NCI-H1930 (cell line): Measurements from ENCODE around the gene CYP2A7.
"Not testable (repeated sequence)": the region's sequence is repeated elsewhere in the genome, so short reads cannot be mapped to it uniquely, and the experiment has no call there.

ENCODE experiments used
- DNase-seq, 2 experiments: peaks; one replicate each; lab custom pipeline; 2025; lab: John Stamatoyannopoulos, UW

CYP2A7 gene, protein sequence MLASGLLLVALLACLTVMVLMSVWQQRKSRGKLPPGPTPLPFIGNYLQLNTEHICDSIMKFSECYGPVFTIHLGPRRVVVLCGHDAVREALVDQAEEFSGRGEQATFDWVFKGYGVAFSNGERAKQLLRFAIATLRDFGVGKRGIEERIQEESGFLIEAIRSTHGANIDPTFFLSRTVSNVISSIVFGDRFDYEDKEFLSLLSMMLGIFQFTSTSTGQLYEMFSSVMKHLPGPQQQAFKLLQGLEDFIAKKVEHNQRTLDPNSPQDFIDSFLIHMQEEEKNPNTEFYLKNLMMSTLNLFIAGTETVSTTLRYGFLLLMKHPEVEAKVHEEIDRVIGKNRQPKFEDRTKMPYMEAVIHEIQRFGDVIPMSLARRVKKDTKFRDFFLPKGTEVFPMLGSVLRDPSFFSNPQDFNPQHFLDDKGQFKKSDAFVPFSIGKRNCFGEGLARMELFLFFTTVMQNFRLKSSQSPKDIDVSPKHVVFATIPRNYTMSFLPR

GRCh38 chr19:40882062-40882461, at the start of gene CYP2A7:
CYP2A7 (minus strand) TSS chr19:40882231; CDS start chr19:40882210, 21 bp downstream.
- DNase-seq, result not testable (repeated sequence)

DNA sequence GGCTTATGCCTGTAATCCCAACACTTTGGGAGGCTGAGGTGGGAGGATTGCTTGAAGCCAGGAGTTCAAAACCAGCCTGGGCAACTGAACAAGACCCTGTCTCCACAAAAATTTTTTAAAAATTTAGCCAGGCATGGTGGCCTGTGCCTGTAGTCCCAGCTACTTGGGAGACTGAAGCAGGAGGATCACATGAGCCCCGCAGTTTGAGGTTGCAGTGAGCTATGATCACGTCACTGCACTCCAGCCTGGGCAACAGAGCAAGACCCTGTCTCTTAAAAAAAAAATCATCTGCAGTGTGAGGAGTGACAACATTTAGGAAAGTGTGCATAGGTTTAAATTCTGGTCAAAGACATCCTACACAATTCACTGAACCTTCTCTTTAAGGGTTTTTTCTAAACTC, 48.8 kb upstream of the CYP2A7 start:
- DNase-seq, result not testable (repeated sequence)

DNA sequence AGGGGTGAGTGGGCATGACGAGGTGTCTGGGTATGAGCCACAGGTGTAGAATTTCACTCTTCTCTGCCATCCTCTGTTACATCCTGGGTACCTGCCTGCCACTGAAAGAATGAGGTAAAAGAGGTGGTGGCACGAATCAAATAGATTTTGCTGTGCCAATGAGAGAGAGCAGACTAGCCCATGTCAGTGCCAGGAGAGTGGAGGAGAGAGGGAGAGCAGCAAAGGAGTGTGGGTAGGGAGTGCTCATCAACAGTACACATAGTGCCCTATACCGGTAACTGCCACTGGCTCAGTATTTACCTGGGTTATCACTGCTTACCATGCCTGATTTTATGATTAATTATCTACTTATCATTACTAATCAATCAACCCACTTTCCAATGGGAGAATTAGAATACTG, 47.9 kb upstream of the CYP2A7 start:
- not testable (repeated sequence) for DNase-seq

DNA sequence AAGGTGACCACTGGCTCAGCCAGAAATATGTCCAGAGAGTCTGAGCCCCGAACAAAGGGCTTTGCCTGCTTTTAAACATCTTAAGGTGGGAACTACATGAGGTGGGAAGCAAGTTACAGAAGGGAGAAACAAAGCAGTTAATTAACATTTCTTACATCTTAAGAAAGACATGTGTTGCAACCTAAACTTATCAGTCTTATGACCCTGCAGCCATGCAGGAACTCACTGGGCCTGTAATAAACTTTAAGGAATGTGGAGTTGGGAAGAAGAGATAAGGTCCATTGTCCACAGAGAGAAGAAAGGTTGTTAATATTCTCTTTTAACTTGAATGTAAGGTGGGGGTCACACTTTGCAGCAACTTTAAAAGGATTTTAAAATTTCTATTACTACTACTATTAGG, 46.8 kb upstream of the CYP2A7 start:
- no peak for DNase-seq

GRCh38 chr19:40927567-40927966, 45.5 kb upstream of the CYP2A7 start:
- no peak for DNase-seq

- DNase-seq, result not testable (repeated sequence)
Observed at GRCh38 chr19:40926276-40926675, 44.2 kb upstream of the CYP2A7 start.

GRCh38 chr19:40923934-40924391, 41.9 kb upstream of the CYP2A7 start:
- DNase-seq, result no peak

- DNase-seq, result not testable (repeated sequence)
Observed at GRCh38 chr19:40922237-40923160, 40.5 kb upstream of the CYP2A7 start.

DNA sequence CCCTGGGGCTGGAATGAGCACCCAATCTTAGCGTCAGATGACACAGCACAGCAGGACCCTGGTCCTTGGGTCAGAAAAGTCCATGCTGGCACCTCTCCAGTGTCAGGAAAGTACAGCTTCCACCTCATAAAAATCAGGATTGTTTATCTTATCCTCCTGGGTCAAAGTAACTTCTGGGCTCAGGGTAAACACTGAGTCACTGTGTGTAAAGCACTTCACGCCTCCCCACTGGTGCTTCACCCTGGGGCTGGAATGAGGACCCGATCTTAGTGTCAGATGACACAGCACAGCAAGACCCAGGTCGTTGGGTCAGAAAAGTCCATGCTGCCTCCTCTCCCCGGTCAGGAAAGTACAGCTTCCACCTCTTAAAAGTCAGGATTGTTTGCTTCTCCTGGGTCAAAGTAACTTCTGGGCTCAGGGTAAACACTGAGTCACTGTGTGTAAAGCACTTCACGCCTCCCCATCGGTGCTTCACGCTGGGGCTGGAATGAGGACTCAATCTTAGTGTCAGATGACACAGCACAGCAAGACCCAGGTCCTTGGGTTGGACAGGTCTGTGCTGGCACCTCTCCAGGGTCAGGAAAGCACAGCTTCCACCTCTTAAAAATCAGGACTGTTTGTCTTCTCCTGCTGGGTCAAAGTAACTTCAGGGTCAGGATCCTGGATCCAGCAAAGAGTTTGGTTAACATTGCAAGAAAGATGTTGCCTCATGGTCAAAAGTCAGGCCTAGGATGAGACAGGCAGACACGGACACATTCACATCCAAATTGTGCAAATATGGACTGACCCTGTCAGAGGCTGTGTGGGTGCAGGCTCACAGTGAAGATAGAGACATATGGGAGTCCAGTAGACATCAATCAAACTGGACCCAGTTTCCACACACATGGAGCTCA, 39.2 kb upstream of the CYP2A7 start:
- no peak for DNase-seq

DNA sequence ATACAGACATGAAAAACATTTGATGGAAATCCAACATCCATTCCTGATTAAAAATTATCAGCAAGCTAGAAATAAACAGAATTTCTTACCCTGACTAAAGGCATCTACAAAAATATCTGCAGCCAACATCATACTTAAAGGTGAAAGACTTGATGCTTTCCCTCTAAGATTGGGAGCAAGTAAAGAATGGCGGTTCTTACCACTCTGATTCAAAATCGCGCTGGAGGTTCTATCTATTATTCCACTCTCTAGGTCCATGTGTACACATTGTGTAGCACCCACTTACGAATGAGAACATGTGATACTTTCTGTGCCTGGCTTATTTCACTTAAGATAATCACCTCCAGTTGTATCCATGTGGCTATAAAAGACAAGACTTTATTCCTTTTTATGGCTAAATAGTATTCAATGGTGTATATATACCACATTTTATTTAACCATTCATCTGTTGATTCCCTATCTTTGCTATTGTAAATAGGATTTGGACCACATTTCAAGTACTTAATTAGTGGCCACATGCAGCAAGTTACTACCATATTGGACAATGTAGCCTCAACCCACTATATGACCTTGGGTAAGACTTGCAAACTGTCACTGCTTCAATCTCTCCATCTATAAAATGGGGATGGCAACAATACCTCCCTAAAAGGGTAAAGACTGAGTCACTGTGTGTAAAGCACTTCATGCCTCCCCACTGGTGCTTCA, 38.4 kb upstream of the CYP2A7 start:
- DNase-seq, result no peak

DNA sequence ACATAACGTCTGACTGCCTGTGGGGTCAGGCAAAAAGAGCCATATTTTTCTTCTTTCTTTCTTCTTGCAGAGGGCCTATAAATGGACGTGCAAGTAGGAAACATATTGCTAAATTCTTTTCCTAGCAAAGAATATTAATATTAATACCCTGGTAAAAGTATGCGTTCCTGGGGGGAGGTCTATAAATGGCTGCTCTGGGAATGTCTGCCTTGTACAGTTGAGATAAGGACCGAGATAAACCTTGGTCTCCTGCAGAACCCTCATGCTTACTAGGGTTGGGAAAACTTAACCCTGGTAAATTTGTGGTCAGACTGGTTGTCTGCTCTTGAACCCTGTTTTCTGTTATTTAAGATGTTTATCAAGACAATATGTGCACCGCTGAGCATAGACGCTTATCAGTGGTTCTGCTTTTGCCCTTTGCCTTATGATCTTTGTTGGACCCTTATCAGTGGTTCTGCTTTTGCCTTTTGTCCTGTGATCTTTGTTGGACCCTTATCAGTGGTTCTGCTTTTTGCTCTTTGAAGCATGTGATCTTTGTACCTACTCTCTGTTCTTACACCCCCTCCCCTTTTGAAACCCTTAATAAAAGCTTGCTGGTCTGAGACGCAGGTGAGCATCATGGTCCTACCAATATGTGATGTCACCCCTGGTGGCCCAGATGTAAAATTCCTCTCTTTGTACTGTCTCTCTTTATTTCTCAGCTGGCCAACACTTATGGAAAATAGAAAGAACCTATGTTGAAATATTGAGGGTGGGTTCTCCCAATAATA, 37.7 kb upstream of the CYP2A7 start:
- not testable (repeated sequence) for DNase-seq

DNA sequence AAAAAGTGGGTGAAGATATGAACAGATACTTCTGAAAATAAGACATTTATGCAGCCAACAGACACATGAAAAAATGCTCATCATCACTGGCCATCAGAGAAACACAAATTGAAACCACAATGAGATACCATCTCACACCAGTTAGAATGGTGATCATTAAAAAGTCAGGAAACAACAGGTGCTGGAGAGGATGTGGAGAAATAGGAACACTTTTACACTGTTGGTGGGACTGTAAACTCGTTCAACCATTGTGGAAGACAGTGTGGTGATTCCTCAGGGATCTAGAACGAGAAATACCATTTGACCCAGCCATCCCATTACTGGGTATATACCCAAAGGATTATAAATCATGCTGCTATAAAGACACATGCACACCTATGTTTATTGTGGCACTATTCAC, 36.3 kb upstream of the CYP2A7 start:
- not testable (repeated sequence) for DNase-seq

GRCh38 chr19:40908976-40909375, 26.9 kb upstream of the CYP2A7 start:
- no peak for DNase-seq

DNA sequence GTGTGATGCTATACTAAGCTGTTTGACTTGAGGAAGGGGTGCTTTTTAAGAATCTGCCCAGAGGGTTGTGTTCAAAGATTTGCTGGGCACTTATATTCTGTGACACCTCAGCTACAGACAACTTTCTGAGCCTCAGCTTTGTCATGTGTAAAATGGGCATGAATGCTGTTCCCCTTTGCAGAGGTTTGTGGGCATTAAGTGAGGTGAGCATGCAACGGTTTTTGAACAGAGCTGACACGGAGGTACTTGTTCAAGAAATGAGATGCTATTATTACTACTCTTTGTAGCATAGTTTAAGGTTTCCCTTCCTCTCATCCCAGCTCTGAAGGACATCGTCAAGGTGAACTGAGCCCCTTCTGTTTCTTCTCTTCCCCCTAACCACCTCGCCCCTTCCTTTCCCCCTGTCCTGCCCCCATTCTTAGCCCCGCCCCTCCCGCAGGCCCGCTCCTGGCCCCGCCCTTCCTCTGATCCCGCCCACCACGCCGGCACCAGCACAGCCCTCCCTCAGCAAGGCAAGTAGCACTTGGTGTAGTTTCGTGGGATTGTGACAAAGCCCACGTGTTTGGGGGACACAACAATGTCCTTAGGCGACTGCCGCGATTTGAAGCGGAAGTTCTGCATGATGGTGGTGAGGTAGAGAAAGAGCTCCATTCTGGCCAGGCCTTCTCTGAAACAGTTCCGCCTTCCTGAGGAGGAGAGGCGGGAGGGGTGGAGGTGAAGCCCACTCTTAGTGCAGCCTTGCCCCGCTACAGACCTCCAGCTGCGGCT, 26.1 kb upstream of the CYP2A7 start:
- DNase-seq, result no peak

DNA sequence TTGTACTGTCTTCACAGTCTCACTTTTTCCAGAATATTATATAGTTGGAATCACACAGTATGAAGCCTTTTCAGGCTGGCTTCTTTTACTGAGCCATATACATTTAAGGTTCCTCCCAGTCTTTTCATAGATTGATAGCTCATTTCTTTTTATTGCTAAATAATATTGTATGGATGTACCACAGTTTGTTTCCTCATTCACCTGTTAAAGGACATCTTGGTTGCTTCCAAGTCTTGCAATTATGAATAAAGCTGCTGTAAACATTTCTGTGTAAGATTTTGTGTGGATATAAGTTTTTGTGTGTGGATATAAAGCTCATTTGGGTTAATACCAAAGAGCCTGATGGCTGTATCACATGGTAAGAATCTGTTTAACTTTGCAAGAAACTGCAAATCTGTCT, 24.5 kb upstream of the CYP2A7 start:
- no peak for DNase-seq

GRCh38 chr19:40904673-40905156, 22.7 kb upstream of the CYP2A7 start:
- not testable (repeated sequence) for DNase-seq

DNA sequence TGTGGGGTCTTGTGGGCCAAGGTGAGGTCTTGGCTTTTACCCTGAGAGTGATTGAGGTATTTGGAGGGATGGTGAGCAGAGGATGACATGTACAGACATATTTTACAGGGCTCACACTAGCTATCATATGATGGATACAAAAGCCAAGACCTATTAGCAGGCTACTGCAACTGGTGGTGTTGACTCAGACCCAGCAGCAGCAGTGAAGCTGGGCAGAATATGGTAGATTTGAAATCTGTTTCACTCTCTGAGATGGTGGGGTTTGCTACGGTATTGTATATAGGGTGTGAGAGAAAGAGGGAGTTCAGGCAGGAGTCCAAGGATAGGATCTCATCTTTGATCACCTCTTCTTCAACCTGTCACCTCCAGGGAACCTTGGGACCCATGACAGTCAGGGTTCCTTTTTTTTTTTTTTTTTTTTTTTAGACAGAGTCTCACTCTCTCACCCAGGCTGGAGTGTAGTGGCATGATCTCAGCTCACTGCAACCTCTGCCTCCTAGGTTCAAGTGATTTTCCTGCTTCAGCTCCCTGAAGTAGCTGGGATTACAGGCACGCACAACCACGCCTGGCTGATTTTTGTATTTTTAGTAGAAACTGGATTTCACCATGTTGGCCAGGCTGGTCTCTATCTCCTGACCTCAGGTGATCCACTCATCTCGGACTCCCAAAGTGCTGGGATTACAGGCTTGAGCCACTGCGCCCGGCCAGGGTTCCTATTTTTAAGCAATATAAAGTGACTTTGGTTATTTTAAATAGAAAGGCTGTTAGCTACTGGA, 20.1 kb upstream of the CYP2A7 start:
- DNase-seq, result not testable (repeated sequence)

DNA sequence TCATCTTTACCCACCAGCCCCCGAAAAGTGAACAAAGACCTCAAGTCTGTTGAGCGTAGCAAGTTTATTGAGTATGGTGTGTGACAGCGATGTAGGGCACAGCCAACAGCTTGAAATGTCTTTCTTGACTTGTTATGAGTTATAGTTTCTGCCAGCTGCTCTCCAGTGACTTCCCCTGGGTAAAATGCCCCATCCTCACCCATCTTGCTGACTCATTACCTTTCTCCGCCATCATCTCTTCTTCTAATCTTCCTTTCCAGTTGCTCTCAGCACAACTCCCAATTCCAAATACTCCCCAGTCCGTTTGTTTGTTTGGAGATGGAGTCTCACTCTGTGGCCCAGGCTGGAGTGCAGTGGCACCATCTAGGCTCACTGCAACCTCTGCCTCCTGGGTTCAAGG, 18.5 kb upstream of the CYP2A7 start:
- not testable (repeated sequence) for DNase-seq
